H9 (cell line): ENCODE data around the gene UNC5A. TPM values are rescaled to one million over a fixed set of nuclear protein-coding genes. Genes with fewer than 3 reads are reported as not detected.
A peak's percentile ranks its signal among the peaks of the same experiment; 100 is the strongest.

Experiments used
- DNase-seq: peaks from one replicate; pipeline ENCODE4 v3.0.0-alpha.2; 2017
- H2AFZ ChIP-seq: one replicate; pipeline ENCODE4 v1.6.1; 2013; ENCODE audit warnings: mild to moderate bottlenecking, low read length, control low read depth, moderate library complexity
- H2AK5ac ChIP-seq: 2 replicates; pipeline ENCODE4 v1.6.1; 2013; ENCODE audit warnings: low read length, control low read depth, mixed read lengths; ENCODE audit not compliant: insufficient read length
- H2BK120ac ChIP-seq: one replicate; pipeline ENCODE4 v1.6.1; 2013; ENCODE audit warnings: low read depth, mild to moderate bottlenecking, low read length, control low read depth, inconsistent platforms; ENCODE audit not compliant: poor library complexity, severe bottlenecking
- H2BK12ac ChIP-seq: 2 replicates; pipeline ENCODE4 v1.6.1; 2013; ENCODE audit warnings: low read length, control low read depth, mixed read lengths, low read depth; ENCODE audit not compliant: insufficient read length
- H2BK15ac ChIP-seq: 2 replicates; pipeline ENCODE4 v1.6.1; 2013; ENCODE audit warnings: low read depth, low read length, control low read depth
- H2BK20ac ChIP-seq: one replicate; pipeline ENCODE4 v1.6.1; 2013; ENCODE audit warnings: low read depth, mild to moderate bottlenecking, low read length, control low read depth, inconsistent platforms; ENCODE audit not compliant: poor library complexity, severe bottlenecking
- H2BK5ac ChIP-seq: 2 replicates; pipeline ENCODE4 v1.6.1; 2013; ENCODE audit warnings: low read length, control low read depth, mixed read lengths; ENCODE audit not compliant: insufficient read length
- H3K14ac ChIP-seq: 2 replicates; pipeline ENCODE4 v1.6.1; 2013; ENCODE audit warnings: low read length, control low read depth; ENCODE audit not compliant: insufficient read depth
- H3K18ac ChIP-seq: 2 replicates; pipeline ENCODE4 v1.6.1; 2013; ENCODE audit warnings: low read depth, mild to moderate bottlenecking, mixed read lengths, low read length, control low read depth; ENCODE audit not compliant: insufficient read length
- H3K23ac ChIP-seq: 2 replicates; pipeline ENCODE4 v1.6.1; 2013; ENCODE audit warnings: low read length, control low read depth, mixed read lengths, low read depth; ENCODE audit not compliant: insufficient read length
- H3K23me2 ChIP-seq: 2 replicates; pipeline ENCODE4 v1.6.1; 2013; ENCODE audit warnings: low read depth, mild to moderate bottlenecking, mixed read lengths, low read length, control low read depth; ENCODE audit not compliant: insufficient read length, poor library complexity, severe bottlenecking
- H3K27ac ChIP-seq: 2 replicates; pipeline ENCODE4 v1.5.1; 2013; ENCODE audit warnings: low read length, control low read depth, mixed read lengths, low read depth; ENCODE audit not compliant: insufficient read length
- H3K27me3 ChIP-seq: 2 replicates; pipeline ENCODE4 v1.6.1; 2013; ENCODE audit warnings: low read length, control low read depth, inconsistent platforms; ENCODE audit not compliant: insufficient read depth
- H3K4ac ChIP-seq: 2 replicates; pipeline ENCODE4 v1.6.1; 2013; ENCODE audit warnings: low read depth, mild to moderate bottlenecking, control low read depth, inconsistent platforms, low read length, moderate library complexity
- H3K4me1 ChIP-seq: 2 replicates; pipeline ENCODE4 v1.6.1; 2013; ENCODE audit warnings: low read length, control low read depth, inconsistent platforms; ENCODE audit not compliant: insufficient read depth
- H3K4me2 ChIP-seq: 2 replicates; pipeline ENCODE4 v1.6.1; 2013; ENCODE audit warnings: low read length, control low read depth, mixed read lengths; ENCODE audit not compliant: insufficient read length, insufficient read depth
- H3K56ac ChIP-seq: 2 replicates; pipeline ENCODE4 v1.6.1; 2013; ENCODE audit warnings: low read depth, mild to moderate bottlenecking, mixed read lengths, low read length, control low read depth; ENCODE audit not compliant: insufficient read length
- H3K79me1 ChIP-seq: 2 replicates; pipeline ENCODE4 v1.6.1; 2013; ENCODE audit warnings: low read depth, mild to moderate bottlenecking, moderate library complexity, low read length, control low read depth, inconsistent platforms; ENCODE audit not compliant: insufficient read depth, poor library complexity, severe bottlenecking
- H3K79me2 ChIP-seq: 2 replicates; pipeline ENCODE4 v1.6.1; 2013; ENCODE audit warnings: low read length, control low read depth, inconsistent platforms; ENCODE audit not compliant: insufficient read depth
- H3K9ac ChIP-seq: 2 replicates; pipeline ENCODE4 v1.6.1; 2013; ENCODE audit warnings: low read length, control low read depth, mixed read lengths; ENCODE audit not compliant: insufficient read length; ENCODE audit errors: extremely low read depth
- H3K9me3 ChIP-seq: one replicate; pipeline ENCODE4 v1.6.1; 2013; ENCODE audit warnings: low read depth, low read length, inconsistent platforms; ENCODE audit not compliant: control insufficient read depth
- H3T11ph ChIP-seq: one replicate; pipeline ENCODE4 v1.6.1; 2013; ENCODE audit warnings: mild to moderate bottlenecking, low read length, control low read depth, inconsistent platforms
- H4K20me1 ChIP-seq: one replicate; pipeline ENCODE4 v1.6.1; 2013; ENCODE audit not compliant: control insufficient read depth, insufficient read length, insufficient read depth
- H4K5ac ChIP-seq: 2 replicates; pipeline ENCODE4 v1.6.1; 2013; ENCODE audit warnings: low read depth, mild to moderate bottlenecking, mixed read lengths, low read length, control low read depth; ENCODE audit not compliant: insufficient read length
- H4K8ac ChIP-seq: replicated peaks from 2 replicates; pipeline ENCODE4 v1.6.1; 2013; ENCODE audit warnings: low read length, control low read depth, mixed read lengths, low read depth; ENCODE audit not compliant: insufficient read length
- H4K91ac ChIP-seq: 2 replicates; pipeline ENCODE4 v1.6.1; 2013; ENCODE audit warnings: low read depth, mild to moderate bottlenecking, moderate library complexity, mixed read lengths, low read length, control low read depth; ENCODE audit not compliant: insufficient read length
- H3K27ac Mint-ChIP-seq, 3 experiments: 2 replicates in 2 of 3; 3 replicates in 1 of 3; pipeline ENCODE4 v1.8.0; 2020 to 2021; ENCODE audit warnings: mixed read lengths in 3 of 3, mild to moderate bottlenecking in 1 of 3, moderate library complexity in 1 of 3
- H3K27me3 Mint-ChIP-seq: 2 replicates; pipeline ENCODE4 v1.8.0; 2021; ENCODE audit warnings: low read depth, mild to moderate bottlenecking, moderate library complexity, mixed read lengths
- H3K36me3 Mint-ChIP-seq, 3 experiments: 2 replicates in 2 of 3; 3 replicates in 1 of 3; pipeline ENCODE4 v1.8.0; 2020 to 2021; ENCODE audit warnings: low read depth in 3 of 3, mixed read lengths in 3 of 3; ENCODE audit not compliant: insufficient read depth in 1 of 3
- H3K4me1 Mint-ChIP-seq, 2 experiments: 2 replicates each; pipeline ENCODE4 v1.8.0; 2020; ENCODE audit warnings: mixed read lengths in 2 of 2
- H3K4me3 Mint-ChIP-seq, 2 experiments: 2 replicates in 1 of 2; 3 replicates in 1 of 2; pipeline ENCODE4 v1.8.0; 2020 to 2021; ENCODE audit warnings: mild to moderate bottlenecking in 2 of 2, mixed read lengths in 2 of 2, moderate library complexity in 1 of 2
- H3K9me3 Mint-ChIP-seq, 2 experiments: 2 replicates in 1 of 2; 3 replicates in 1 of 2; pipeline ENCODE4 v1.8.0; 2020; ENCODE audit warnings: mild to moderate bottlenecking in 2 of 2, mixed read lengths in 2 of 2, moderate library complexity in 1 of 2
- CTCF ChIP-seq: fragments of 200-600 bp; sonication (generic); conservative IDR thresholded peaks from 3 replicates; pipeline ENCODE4 v1.8.0; 2021; ENCODE audit warnings: antibody characterized with exemption, mild to moderate bottlenecking
- WGBS: extraction: QIAGEN DNeasy Blood & Tissue Kit; methylation state at CpG from one replicate; pipeline ENCODE4 v1.1.7; 2013; ENCODE audit warnings: missing lambda C conversion rate, low lambda C conversion rate, mixed read lengths; ENCODE audit not compliant: insufficient read length; ENCODE audit errors: extremely low coverage; 5-methylcytosine and 5-hydroxymethylcytosine counted together
- total RNA-seq: library from RNA; stranded (reverse); gene quantifications from 2 replicates; pipeline ENCODE4 v1.2.1, GENCODE V29; 2021

The UNC5A gene
- total RNA-seq, 1 experiment from 2014 or later, result 4.4 TPM

DNA sequence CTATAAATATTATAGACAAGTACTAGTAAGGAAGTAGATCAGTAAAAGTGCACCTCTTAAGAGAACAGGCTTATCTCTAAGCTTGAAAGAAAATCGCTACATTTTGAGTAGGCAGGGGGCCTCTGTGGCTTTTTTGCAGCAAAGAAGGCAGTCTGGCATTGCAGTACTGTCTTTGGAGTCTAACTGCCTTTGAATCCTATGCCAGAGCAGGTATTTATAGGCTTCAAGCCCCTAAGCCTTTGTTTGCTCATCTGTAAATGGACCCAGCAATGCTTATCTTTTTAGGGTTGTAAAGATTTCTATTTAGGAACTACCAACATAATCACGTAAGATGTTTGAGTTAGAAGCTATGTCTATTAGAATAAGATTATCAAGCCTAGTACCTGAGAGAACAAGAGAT lies 112.5 kb downstream of the UNC5A start:
- Mint-ChIP-seq H3K36me3 (peaks cover 0 to 28% (median 14%) of the 10 kb centered on the region in 3 experiments; a peak in 6 of 7 replicates), H3K4me3 (no peak overlapping the region), H3K27me3 (no peaks in the 10 kb centered on the region), H3K27ac (peak overlapping the region in 1 of 3 experiments; percentile 29; a peak in 1 of 7 replicates), H3K9me3 (no peaks in the 10 kb centered on the region), H3K4me1 (peaks cover 0 to 13% of the 10 kb centered on the region in 2 experiments; a peak in 2 of 4 replicates)
- Histone ChIP-seq H2AFZ (no peak overlapping the region), H3T11ph (no peak overlapping the region), H3K14ac (no peak overlapping the region), H2BK5ac (no peak overlapping the region), H3K4me2 (no peak overlapping the region), H2BK120ac (no peak overlapping the region), H3K56ac (no peak overlapping the region), H3K79me1 (no peaks in the 10 kb centered on the region), H2BK12ac (no peak overlapping the region), H3K4me1 (no peaks in the 10 kb centered on the region), H3K9me3 (no peaks in the 10 kb centered on the region), H3K4ac (no peak overlapping the region), H3K18ac (no peak overlapping the region), H3K27ac (no peak overlapping the region), H3K79me2 (no peaks in the 10 kb centered on the region), H3K23me2 (no peaks in the 10 kb centered on the region), H4K91ac (no peak overlapping the region), H2BK15ac (no peak overlapping the region), H4K20me1 (no peaks in the 10 kb centered on the region), H2BK20ac (no peak overlapping the region), H4K8ac (no peak overlapping the region), H3K27me3 (no peaks in the 10 kb centered on the region), H3K23ac (no peak overlapping the region), H3K9ac (no peak overlapping the region), H4K5ac (no peak overlapping the region), H2AK5ac (no peak overlapping the region)
- WGBS, result no CpG with 5 or more reads among the region's 2 CpGs
- TF ChIP-seq CTCF, result no peak
- no peak for DNase-seq
